UCSD-AML1 (cell line): ENCODE measurements around the gene BMP4.
"Not testable (repeated sequence)": the region's sequence is repeated elsewhere in the genome, so short reads cannot be mapped to it uniquely, and the experiment has no call there.

Experiments
- DNase-seq: peaks from one replicate; lab custom pipeline; 2025; ENCODE audit not compliant: unreplicated experiment; lab: John Stamatoyannopoulos, UW

The BMP4 gene

DNA sequence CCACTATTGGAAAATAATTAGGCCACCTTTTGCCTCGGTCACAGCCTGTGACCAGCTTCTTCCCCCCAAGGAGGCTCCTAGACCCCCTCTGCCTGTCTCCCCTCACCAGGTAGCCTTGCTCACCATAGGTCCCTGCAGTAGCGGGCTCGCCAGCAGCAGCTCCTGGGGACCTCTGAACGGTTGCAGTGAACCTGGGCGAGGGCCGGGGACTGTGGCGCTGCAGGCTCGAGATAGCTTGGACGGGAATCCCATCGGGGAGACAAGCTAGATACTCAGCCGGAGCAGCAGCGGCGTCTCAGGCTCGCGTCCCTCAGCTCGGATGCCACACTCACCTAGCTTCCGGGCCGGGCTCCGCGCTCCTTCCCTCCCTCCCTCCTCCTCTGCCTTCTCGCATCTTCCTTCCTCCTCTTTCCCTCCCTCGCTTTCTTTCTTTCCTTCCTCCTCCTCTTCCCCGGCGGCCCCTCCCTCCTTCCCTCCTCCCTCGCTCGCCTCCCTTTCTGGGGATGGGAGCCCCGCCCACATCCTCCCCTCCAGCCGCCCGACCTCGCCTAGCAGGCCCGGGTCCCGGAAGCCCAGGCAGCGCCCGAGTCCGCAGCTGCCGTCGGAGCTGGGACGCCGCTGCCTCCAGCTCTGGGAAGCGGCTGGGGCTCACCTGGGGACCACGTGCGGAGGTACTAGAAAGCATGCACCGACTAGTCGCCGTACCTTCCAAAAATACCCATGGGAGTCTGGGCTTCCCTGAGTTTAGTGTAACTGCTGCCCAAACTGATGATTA lies at the start of gene BMP4:
Gene BMP4 (minus strand): TSS at position 399 of the 775 bp plus-strand sequence. CDS start 4,603 bp downstream, outside the sequence.
- DNase-seq = peak; percentile 65

DNA sequence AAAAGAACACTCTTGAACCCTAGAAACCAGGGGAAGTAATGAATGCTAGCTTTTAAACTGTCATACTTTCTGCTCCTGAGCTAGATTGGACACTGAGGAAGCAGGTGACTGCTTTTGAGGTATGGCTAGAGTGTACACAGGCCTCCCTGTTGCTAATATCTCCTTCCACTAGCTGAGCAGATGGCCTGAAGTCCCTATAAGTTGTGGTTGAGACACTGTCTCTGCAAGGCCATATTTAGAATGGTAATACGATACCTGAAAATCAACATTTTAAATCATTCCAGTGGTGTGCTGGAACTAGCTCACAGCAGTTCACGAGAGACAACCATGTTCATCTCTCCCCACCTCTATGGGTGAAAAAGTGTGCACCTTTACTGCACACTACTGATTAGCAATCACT lies 46.4 kb upstream of the BMP4 start:
- no peak for DNase-seq

DNA sequence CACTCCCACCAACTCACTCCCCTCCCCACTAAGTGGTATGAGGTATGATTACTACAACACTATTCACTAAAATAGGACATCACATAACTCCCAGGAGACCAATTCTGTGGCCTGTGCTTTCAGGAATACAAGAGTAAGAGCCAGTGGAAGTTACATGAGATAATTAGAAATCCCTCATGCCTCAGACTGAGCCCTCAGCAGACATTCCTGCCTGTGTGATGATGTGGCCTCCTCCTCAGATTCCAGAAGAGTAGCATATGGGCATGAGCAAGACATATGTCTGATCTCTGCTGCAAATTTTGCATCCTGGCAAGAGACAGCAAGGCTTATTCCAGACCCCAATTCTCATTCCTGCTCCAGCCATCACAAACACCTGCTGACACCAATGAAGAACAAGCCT lies 46.0 kb upstream of the BMP4 start:
- no peak for DNase-seq

DNA sequence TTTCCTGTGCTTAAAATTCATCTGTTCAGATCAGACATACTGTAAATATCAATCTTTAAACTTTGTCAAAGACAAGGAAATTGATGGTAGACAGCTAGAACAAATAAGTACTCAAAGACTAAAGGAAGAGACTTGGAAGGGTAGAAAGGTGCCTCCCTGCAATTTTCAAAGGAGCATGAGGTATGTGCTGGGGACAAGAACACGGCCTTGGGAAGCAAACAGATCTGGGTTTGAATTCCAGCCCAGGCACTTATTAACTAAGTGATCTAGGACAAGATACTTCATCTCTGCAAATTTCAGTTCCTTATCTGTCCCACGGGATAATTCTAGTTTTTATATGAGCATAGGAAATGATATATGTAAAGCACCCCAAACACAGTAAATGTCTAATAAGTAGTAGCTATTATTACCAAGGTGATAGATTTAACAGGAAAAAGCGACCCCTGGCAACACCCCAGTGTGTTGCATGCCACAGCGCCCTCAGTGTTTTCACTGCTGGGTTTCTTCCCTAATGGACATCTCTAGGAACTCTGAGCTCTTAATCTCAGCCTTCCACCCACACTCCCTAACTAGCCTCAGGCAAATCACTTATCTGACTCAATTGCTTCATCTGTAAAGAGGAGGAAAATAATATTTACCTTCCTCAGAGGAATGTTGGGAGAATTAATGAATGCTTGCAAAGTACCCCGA lies 44.7 kb upstream of the BMP4 start:
- DNase-seq = peak; percentile 9

DNA sequence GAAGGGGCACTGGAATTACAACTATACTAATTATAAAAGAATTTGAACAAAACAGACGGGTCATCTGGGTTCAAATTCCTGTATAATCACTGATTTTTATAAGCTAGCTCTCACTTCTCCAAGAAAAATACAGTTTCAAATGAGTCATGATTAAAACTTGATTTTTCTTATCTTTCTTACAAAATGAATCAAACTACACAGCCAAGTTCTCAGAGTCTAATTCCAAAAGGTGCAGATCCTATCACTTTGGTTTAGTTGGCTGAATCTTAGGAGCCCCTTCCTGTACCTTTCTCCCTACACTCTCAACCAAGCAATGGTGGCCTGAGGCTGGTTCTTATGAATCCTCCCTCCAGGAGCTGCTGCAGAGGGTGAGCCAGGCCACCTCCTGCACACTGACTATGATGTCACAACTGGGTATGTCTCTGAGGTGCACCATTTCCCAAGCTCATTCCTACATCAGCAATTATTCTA lies 43.8 kb upstream of the BMP4 start:
- no peak for DNase-seq

DNA sequence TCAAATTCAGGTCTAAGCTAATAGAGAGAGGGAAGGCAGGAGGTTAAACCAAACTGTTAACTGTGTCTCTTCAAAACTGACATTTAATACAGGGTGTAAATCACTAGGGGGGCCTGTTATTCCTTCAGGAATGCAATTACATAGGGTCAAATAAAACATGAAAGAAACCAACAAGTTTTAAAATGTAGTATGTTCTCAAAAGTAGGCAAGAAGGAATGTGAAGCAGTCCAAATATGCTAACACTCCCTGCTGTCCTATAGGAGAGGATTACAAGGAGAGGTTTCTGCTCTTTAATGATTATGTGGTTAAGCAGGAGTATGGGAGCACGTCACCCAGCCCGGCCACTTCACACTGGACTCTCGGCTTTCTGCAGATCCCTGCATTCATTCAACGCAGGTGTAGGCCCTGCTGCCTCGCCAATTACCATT lies 42.5 kb upstream of the BMP4 start:
- no peak for DNase-seq

DNA sequence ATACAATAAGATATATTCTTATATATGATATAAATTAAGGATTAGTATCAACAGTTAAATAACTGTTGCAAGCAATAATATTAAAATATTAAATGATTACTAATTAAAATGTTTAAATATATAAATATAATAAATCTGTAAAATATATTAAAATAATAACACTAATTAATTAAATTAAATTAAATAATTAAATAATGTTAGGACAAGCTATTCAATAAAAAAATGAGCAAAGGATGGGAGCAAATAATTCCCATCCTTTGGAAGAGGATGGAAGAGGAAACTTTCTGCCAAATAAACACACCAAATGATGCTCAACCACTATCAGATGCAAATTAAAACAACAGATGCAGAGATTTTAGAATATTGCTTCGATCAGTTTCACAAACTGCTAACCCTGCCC lies 39.4 kb upstream of the BMP4 start:
- no peak for DNase-seq

DNA sequence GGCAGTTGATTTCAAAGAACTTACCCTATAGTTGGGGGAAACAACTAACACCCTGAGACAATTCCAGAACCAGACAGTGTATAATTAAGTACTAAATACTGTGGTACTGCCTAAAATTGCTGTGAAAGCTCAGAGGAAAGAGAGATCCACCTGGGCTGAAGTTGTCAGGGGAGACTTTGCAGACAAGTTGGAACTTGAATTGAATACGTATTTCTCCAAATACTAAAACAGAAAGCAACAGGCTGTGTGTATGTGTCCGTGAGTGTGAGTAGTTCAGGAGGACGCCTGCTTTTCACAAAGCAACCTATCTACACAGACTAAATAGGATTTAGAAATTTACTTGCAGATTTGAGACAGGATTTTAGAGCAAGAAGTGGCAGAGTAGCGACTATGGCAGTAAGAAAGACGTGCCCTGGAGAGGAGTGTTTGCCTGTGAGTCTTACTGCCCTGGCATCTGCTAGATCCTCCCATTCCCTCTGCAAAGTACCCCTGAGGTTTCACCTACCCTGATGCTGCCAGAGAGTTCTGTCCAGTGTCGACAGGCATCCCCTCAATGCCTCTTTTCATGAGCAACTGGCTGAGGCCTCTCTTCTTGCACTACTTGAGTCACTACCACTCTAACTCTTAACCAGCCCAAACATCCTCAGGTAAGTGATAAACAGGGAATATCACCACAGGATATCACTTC lies 37.4 kb upstream of the BMP4 start:
- DNase-seq = no peak

DNA sequence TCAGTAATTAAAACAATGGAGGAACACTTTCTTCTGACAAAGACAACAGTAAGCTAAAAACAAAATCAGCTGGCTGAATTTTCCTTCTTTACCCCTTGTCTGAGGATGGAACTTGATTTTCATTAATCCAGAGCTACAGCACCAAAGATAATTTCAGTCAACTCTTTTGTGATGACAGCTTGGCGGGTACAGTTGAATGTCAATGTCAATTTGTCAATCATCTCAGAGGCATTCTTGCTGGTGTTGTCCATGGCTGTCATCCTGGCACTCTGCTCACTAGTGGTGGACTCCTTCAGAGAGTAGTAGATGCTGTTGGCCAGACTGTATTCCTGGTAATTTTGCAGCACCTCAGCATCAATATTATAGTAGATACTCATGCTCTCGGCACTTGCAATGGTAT lies 34.4 kb upstream of the BMP4 start:
- no peak for DNase-seq

DNA sequence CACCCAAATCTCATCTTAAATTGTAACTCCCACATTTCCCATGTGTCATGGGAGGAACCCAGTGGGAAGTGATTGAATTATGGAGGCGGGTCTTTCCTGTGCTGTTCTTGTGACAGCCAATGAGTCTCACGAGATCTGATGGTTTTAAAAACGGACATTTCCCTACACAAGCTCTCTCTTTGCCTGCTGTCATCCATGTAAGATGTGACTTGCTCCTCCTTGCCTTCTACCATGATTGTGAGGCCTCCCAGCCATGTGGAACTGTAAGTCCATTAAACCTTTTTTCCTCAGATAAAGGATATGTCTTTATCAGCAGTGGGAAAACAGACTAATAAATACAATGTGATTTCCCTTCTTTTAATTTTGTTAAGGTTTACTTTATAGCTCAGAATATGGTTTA lies 30.1 kb upstream of the BMP4 start:
- DNase-seq = not testable (repeated sequence)

DNA sequence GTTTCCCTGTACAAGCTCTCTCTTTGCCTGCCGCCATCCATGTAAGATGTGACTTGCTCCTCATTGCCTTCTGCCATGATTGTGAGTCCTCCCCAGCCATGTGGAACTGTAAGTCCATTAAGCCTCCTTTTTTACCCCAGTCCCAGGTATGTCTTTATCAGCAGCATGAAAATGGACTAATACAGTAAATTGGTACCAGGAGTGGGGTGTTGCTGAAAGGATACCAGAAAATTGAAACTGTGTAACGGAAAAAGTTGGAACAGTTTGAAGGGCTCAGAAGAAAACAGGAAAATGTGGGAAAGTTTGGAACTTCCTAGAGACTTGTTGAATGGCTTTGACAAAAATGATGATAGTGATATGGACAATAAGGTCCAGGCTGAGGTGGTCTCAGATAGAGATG lies 28.3 kb upstream of the BMP4 start:
- DNase-seq = not testable (repeated sequence)

DNA sequence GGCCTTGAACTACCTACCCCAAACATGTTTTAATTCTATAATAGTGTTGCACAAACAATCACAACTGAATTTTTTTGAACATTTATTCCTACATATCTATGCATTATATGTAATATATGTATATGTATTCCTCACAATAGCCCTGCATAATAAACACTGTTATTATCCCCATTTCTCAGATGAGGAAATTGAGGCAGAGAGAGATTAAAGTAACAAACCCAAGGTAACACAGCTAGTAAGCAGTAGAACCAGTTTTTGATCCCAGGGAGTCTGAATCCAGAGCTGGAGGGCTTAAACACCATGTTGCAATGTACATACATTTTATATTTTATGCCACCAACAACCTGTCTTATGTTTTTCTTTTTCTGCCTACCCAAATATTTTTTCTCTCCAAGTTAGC lies 26.5 kb upstream of the BMP4 start:
- DNase-seq = no peak

DNA sequence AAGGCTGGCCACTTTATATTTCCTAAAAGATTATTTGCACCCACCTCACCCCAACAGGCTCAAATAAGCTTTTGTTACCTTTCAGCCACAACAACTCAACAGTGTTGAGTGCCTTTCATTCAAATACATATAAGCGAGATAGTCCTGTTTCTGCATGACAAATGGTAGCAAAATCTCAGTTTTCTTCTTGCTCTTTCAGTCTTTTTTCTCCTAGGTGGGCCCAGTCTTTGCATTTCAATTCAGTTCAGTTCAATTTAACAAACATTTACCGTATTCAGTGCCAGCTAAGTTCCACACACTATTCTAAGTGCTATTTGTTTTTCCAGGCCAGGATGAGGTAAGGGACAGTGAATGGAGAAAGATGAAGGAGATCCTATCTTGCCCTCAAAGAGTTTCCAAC lies 25.9 kb upstream of the BMP4 start:
- no peak for DNase-seq

DNA sequence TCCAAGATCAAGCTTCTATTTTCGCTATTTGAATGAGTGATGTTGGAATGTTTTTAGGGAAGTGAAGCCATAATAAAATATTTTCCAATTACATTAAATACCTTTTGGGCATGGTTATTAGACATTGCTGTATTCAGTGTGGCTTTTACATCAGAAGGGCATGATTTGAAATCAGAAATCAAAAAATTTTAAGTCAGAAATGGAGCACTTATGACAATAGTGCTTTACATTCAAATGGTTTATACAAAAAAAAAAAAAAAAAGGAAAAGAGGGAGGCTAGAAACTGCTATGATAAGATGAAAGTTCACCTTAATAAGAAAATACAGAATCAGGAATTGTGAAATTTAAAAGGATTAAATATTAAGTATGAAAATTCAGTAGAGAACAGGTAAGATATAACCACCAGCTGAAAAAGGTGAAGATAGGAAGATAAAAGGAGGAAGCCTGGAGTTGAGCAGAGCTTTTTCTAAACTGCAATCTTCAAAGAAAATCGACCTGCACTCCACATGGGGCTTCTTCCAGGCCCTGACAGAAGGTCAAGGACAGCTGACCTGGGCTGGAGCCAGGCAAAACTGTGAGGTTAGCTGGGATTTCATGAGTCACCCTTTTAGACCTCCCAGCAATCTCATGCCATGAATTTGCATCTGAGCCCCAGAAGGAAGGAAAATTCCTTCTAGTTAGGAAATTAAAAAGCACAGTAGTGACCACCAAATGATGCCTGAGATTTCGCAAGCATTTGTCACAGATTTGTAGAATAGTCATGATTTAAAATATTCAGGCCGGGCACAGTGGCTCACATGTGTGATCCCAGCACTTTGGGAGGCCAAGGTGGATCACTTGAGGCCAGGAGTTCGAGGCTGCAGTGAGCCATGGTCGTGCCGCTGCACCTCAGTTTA lies 23.4 kb upstream of the BMP4 start:
- no peak for DNase-seq

DNA sequence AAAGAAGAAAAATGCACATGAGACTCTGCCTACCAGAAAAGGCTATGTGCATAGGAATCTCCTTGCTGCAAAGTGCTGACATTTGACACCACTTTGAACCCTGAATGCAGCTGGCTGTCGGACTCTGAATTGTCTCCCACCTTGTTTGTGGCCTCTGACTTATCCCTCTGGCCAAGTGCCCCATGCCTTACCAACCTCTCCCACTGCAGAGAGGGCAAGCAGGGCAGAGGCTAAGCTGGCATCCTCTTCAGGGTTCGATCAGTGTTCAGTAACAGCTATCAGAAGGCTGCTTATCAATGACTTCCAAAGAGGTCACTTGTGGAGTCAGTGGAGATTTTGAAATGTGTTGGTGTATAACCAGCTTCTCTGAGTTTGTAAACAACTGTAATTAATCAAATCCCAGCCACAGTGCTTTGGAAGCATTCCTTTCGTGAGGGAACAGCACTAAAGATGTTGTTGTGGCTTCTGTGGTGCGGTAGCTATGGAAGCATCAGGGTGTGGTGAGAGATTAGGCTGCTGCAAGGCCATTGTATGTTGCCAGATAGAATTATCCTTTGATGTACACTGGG lies 22.6 kb upstream of the BMP4 start:
- no peak for DNase-seq

DNA sequence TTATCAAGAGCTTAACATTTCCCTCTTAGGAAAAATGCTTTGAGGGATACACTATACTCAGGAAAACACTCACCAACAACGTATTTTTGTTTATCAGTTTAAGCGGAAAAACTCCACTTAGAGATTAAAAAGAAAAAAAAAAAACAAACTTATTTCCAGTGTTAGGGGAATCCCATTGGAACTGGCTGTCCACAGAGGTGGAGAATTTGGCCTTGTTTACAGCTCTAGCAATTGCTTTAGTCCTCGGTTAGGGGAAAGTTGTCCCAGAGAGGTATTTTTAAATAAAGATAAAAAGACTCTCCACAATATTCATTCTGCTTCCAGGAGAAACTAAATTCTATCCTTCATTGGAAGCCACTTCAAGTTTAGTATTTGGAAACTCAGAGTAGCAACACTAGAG lies 21.6 kb upstream of the BMP4 start:
- DNase-seq = no peak

DNA sequence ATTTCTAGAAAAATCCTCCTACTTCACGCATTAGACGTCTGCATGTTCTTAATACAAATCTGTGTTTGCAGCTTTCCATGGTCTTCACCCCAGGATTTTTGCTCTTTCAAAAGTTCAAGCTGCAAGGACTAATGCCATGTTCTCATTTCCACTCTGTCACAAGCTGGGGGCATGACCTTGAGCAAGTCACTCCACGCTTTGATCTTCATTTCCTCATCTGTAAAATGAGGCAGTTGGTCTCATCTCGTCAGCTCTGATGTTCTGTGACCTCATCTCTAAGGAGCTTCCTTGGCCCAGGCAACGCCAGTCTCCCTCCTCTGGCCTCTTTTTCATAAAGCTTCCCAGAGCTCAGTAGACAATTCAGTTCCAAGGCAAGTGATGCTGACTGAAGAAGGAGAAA lies 18.8 kb upstream of the BMP4 start:
- no peak for DNase-seq

DNA sequence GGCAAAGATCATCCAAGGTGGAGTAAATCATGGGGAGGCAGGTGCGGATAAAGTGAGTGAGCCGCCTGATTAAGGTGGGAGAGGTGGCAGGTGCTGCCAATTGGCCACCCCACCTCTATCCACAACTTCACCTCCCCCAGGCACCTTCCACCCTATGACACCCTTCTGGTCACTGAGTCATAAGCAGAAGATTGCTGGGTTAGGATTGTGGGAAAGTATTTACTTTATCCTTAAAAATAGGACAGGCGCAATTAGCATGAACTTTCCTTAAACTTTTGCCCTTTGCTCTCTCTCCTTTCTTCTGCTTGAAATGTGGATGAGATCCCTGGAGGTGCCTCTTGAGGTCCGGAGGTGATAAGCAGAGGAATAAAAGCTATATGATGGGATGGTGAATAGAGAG lies 14.9 kb upstream of the BMP4 start:
- DNase-seq = no peak

DNA sequence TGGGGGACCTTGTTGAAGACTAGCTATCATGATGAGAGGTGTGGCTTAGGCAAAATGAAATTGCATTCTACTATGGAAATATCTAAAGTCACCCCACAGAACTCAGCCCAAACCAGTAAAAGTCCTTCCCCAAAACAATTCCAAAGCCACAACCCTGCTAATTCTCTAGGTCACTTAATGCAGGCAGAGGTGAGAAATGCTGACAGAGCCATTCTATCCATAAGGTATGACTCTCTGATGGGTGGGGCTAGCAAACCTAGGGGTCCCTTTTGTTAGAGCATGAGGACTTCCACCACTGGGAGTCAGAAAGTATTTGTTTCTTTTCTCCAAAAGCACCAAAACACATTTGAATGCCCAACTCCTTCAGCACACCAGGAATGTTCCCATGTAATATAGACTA lies 12.7 kb upstream of the BMP4 start:
- DNase-seq = no peak

DNA sequence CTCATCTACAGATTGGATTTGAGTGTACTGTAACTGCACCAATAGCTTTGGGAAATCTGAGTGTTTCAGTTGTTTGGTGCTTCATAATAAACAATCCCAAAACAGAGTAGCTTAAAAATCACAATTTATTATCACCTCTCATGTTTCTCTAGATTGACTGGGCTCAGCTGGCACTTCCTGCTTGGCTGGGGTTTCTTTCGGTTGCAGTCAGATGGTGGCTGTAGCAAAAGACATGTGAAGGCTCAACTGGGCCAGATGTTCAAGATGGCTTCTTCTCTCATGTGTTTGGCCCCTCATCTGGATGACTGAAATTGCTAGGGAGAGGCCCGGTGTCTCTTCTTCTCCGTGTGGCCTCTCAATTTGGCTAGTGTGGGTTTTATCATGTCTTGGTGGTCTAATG lies 12.1 kb upstream of the BMP4 start:
- no peak for DNase-seq

DNA sequence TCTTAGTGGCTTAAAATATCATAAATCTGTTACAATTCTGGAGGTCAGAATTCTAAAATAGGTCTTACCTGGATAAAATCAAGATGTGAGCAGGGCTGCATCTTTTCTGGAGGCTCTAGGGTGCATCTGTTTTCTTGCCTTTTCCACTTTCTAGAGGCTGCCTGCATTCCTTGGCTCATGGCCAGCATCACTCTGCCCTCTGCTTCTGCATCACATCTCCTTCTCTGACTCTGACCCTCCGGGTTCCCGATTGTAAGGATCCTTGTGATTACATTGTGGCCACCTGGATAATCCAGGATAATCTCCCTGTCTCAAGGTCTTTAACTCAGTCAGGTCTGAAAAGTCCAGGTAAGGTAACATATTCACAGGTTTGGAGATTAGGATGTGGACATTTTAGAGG lies 11.0 kb upstream of the BMP4 start:
- DNase-seq = no peak
